Right lobe of liver (tissue), 4 donors: ENCODE results near the gene CAPN5.

Source experiments
- POLR2A ChIP-seq: fragments of 450-650 bp; IDR thresholded peaks from one replicate; pipeline ENCODE4 v1.6.1; 2017; ENCODE audit warnings: antibody characterized with exemption, mild to moderate bottlenecking
- TF ChIP-seq, protein P1 (sequence below), 4 donors: fragments of 200-600 bp in 3 of 4; fragments of 450-650 bp in 1 of 4; IDR thresholded peaks; one replicate each; pipeline versions ENCODE4 v1.5.1 to v1.8.0; 2016 to 2022; ENCODE audit warnings: antibody characterized with exemption in 4 of 4, mild to moderate bottlenecking in 2 of 4
- donor health status: DM: no; HTN: no; CAD: no.
- donor health status: DM: no; HTN: no; CAD: no.
- donor health status: DM: no; HTN: yes; CAD: no.

DNA sequence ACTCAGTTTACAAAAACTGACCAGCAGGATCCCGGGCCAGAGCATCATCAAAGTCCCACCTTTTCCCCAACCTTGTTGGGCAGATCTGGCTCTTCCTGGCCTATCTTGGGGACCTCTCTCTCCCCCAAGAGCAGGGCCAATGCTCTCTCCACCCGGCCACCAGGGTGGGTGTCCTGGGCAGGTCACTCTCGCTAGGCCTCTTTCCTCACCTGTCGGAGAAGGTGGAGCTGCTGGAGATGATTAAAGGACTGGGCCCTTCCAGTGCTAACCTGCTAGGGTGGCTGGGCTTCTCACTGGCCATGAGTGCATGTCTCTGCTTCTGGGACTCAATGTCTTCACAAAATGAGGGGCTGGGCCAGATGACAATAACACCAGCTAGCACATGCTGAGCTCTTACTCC, 2.9 kb upstream of the CAPN5 start:
- no peak for TF ChIP-seq POLR2A
- TF ChIP-seq, protein P1, sequence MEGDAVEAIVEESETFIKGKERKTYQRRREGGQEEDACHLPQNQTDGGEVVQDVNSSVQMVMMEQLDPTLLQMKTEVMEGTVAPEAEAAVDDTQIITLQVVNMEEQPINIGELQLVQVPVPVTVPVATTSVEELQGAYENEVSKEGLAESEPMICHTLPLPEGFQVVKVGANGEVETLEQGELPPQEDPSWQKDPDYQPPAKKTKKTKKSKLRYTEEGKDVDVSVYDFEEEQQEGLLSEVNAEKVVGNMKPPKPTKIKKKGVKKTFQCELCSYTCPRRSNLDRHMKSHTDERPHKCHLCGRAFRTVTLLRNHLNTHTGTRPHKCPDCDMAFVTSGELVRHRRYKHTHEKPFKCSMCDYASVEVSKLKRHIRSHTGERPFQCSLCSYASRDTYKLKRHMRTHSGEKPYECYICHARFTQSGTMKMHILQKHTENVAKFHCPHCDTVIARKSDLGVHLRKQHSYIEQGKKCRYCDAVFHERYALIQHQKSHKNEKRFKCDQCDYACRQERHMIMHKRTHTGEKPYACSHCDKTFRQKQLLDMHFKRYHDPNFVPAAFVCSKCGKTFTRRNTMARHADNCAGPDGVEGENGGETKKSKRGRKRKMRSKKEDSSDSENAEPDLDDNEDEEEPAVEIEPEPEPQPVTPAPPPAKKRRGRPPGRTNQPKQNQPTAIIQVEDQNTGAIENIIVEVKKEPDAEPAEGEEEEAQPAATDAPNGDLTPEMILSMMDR (IDR thresholded peaks at IDR 0.05), result no peak
